HG03064 (cell line): ENCODE results near the gene ATP6V0A4.
"Not testable (repeated sequence)": the region's sequence is repeated elsewhere in the genome, so short reads cannot be mapped to it uniquely, and the experiment has no call there.

Source experiments
- ATAC-seq: cut with Tn5 transposase; IDR thresholded peaks from one replicate; pipeline ENCODE4 v1.9.1; 2021; ENCODE audit warnings: low read depth; ENCODE audit not compliant: unreplicated experiment

The ATP6V0A4 gene

DNA sequence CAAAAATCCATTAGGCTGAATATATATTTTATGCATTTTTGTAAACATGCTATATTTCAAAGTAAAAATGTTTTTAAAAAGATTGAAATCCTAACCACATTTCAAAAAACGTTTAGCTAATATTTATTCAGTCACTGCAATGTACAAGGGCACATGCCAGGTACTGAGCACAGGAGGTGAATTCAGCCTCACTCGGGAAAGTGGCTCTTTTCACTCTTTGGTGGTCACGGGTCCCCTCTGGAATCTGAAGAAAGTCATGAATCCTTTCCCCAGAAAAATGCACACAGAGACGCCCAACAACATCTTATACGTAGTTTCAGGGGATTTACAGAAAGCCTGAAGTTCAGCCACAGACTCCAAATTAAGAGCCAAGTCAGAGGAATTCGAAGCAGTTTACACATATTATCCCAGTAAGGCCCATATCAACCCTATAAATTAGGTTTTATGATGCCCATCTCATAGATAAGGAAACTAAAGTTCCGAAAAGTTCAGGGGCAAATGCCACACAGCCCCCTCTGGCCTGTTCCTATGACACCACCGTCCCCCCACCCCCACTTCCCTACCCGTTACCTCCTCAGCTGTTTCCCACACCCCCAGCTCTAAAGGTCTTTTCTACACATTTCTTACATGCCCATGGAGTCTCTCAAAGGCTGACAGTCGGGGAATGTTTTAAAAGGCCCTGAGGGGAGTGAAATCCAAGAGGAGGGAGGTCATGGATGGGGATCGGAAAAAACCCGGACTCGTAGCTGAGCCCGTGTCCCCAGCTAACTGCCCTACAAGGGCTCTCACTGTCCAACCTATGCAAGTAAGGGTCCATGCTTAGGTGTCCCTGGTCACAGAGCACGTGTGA, 87.2 kb downstream of the ATP6V0A4 start:
- ATAC-seq: no peak

DNA sequence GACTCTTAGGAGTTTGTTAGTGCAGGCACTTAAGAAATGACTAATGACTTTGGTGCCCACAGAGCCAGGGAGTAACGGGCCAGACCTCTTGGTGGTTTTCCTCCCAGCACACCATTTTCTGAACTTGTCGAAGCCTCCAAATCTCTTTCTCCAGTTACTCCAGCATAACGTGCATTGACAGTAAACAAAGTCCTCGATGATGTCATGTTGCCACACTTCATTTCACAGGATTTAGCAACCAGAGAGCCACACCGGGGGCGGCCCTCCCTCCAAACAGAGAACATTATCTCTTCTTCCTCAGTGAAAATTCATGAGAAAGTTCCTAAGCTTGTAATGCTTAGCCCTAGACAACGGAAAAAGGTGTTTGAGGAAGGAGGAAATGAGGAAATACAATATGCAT, 92.8 kb downstream of the ATP6V0A4 start:
- no peak for ATAC-seq

GRCh38 chr7:138701537-138701923, 96.5 kb downstream of the ATP6V0A4 start:
- ATAC-seq: no peak

GRCh38 chr7:138700857-138701536, 97.0 kb downstream of the ATP6V0A4 start, which contains the start of gene SVOPL:
SVOPL (minus strand) TSS chr7:138701362; CDS start chr7:138679045, 22,317 bp downstream.
- ATAC-seq: no peak

- ATAC-seq: no peak
Measured at GRCh38 chr7:138699661-138700060, 98.3 kb downstream of the ATP6V0A4 start.

GRCh38 chr7:138698281-138698680, 99.7 kb downstream of the ATP6V0A4 start:
- ATAC-seq: no peak

DNA sequence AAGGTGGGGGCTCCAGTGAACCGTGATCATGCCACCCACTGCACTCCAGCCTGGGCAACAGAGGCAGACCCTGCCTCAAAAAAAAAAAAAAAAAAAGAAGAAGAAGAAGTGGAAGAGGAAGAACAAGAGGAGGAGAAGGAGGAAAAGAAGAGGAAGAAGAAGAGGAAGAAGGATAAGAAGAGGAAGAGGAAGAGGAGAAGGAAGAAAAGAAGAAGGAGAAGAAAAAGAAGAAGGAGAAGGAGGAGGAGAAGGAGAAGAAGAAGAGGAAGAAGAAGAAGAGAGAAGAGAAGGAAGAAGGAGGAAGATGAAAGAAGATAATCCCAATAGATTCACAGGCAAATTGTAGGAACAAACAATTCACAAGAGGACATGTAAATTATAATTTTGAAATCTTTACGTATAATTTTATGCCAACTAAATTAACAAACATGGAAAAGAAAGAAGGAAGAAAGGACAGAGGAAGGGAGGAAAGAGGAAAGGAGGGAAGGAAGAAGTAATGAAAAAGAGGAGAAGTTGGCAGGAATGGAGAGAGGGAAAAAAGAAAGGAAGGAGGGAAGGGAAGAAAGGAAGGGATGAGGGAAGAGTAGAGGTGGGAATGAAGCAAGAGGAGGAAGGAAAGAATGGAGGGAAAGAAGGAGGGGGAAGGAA, 100.3 kb downstream of the ATP6V0A4 start:
- no peak for ATAC-seq

- ATAC-seq: not testable (repeated sequence)
Measured at GRCh38 chr7:138695776-138696175, 102.2 kb downstream of the ATP6V0A4 start.

DNA sequence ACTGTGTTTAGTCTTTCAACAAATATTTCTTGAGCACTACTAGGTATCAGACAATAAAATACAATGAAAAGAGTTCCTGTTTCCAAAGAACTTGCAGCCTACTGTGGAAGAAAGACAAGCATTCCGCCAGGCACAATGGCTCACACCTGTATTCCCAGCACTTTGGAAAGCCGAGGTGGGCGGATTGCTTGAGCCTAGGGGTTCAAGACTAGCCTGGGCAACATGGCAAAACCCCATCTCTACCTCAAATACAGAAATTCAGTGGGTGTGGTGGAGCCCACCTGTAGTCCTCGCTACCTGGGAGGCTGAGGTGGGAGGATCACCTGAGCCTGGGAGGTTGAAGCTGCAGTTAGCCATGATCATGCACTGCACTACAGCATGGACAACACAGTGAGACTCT, 102.9 kb downstream of the ATP6V0A4 start:
- no peak for ATAC-seq

GRCh38 chr7:138691178-138691577, 106.8 kb downstream of the ATP6V0A4 start:
- ATAC-seq: no peak

- ATAC-seq: no peak
Measured at GRCh38 chr7:138690495-138690894, 107.5 kb downstream of the ATP6V0A4 start.

DNA sequence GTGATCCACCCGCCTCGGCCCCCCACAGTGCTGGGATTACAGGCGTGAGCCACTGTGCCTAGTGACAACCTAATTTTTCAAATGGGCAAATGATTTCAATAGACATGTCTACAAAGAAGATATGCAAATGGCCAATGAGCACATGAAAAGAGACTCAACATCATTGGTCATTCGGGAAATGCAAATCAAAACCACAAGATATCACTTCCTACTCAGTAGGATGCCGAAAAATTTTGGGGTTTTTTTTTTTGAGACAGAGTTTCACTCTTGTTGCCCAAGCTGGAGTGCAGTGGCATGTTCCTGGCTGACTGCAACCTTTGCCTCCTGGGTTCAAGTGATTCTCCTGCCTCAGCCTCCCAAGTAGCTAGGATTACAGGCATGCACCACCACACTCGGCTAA, 110.0 kb downstream of the ATP6V0A4 start:
- not testable (repeated sequence) for ATAC-seq

- ATAC-seq: no peak
Measured at GRCh38 chr7:138684340-138684739, 113.7 kb downstream of the ATP6V0A4 start.

GRCh38 chr7:138679793-138680192, 118.2 kb downstream of the ATP6V0A4 start:
- no peak for ATAC-seq

GRCh38 chr7:138670594-138670993, 127.4 kb downstream of the ATP6V0A4 start:
- ATAC-seq: no peak

GRCh38 chr7:138669364-138669763, 128.6 kb downstream of the ATP6V0A4 start:
- ATAC-seq: no peak

DNA sequence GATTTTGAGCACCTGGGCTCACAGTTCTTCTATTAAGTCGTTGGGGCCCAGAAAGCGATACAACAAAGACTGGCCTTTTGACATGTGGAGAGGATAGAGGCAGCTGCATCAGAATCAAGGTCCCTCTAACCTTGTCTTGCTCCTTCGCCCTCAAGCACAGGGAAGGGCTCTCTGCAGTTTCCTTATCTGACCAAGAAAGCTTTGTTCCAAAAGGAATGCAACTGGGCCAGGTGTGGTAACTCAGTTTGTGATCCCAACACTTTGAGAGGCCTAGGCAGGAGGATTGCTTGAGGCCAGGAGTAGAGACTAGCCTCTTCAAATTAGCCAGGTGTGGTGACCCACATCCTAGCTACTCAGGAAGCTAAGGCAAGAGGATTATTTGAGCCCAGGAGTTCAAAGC, 129.1 kb downstream of the ATP6V0A4 start:
- ATAC-seq: no peak

- no peak for ATAC-seq
Measured at GRCh38 chr7:138668229-138668596, 129.8 kb downstream of the ATP6V0A4 start.

DNA sequence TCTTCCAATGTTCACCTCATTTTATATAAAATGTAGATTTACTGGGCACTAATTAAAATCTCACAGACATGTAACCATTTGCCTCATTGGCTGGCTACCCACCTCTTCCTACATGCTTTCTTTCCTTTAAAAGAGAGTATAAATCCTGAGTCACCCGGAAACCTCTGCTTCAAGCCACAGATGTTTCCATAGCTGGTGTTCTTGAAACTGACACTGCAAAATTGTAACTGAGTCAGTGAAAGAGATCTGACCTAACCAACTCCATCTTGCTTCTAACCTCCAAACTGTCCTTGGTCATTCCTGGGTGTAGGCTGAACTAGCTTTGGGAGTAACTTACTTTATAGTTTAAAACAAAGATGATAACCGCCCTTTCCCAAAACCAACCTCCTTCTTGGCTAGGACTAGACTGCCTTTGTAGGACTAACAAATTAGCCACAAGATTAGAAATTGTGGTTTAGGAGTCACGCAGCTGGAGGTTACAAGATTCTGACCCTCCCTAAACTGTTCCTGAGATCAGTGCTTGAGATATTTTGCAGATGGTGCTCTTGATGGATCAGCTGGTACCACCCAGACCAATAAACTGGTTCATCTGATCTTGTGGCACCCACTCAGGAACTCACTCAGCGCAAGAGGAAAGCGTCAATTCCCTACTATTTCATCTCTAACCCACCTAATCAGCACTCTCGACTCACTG, 130.3 kb downstream of the ATP6V0A4 start:
- ATAC-seq: no peak

DNA sequence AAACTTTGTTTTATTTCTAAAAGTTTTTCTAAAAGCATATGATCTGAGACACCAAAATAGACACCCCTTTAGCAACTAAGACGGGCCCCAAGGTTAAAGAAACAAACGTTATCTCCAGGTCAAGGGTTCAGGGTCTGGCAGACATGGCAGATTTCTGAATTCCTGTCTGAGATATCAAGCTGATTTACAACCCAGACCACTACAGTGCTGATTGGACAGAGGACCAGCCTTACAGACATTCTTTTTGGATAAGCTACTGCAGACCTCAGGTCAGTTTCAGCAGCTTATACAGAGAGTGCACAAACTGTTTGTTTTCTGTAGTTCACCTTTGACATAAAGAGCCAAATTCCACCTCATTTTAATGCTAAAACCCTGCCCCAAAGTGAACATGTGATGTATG, 131.6 kb downstream of the ATP6V0A4 start:
- ATAC-seq: no peak

DNA sequence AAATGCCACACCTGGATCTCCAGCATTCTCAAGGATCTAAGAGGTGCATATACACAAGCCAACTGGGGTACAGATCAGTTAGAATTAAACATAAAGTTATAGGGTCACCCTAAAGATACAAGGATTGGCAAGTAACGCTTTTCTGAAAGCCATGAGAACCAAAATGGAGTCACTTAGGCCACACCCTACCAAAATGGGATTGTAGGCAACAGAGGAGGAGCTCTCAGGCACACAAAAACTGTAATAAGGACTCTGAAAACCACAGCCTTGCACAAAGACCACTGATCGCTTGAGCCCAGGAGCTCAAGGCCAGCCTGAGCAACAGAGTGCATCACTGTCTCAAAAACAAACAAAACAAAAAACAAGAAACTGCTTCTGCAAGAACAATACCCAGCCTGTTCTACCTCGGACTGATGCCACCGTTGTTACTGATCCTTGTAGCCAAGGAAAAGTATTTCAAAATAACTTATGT, 132.3 kb downstream of the ATP6V0A4 start:
- no peak for ATAC-seq
